Activated T-cell treated with anti-CD3 and anti-CD28 coated beads, Interleukin-2, amount 50 U/mL, for 24 hours (primary cell): ENCODE data around the gene KLK4.

Experiments
- DNase-seq: peaks from one replicate; pipeline ENCODE4 v3.0.0-alpha.2; 2020
- H3K27ac Mint-ChIP-seq: 2 replicates; pipeline ENCODE4 v1.8.0; 2020; ENCODE audit warnings: mild to moderate bottlenecking, mixed read lengths
- H3K27me3 Mint-ChIP-seq: 2 replicates; pipeline ENCODE4 v1.8.0; 2020; ENCODE audit warnings: mixed read lengths
- H3K36me3 Mint-ChIP-seq: 2 replicates; pipeline ENCODE4 v1.8.0; 2020; ENCODE audit warnings: low read depth, mixed read lengths
- H3K4me1 Mint-ChIP-seq: 2 replicates; pipeline ENCODE4 v1.8.0; 2020; ENCODE audit warnings: low read depth, mixed read lengths
- H3K4me3 Mint-ChIP-seq: 2 replicates; pipeline ENCODE4 v1.8.0; 2020; ENCODE audit warnings: mild to moderate bottlenecking, moderate library complexity, mixed read lengths
- H3K9me3 Mint-ChIP-seq: 2 replicates; pipeline ENCODE4 v1.8.0; 2020; ENCODE audit warnings: mixed read lengths

Gene KLK4, protein sequence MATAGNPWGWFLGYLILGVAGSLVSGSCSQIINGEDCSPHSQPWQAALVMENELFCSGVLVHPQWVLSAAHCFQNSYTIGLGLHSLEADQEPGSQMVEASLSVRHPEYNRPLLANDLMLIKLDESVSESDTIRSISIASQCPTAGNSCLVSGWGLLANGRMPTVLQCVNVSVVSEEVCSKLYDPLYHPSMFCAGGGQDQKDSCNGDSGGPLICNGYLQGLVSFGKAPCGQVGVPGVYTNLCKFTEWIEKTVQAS

GRCh38 chr19:50911206-50912101 lies at the start of gene KLK4:
TSS of gene KLK4 (minus strand) at chr19:50911395. CDS start at chr19:50910738, 657 bp downstream.
- Mint-ChIP-seq H3K4me1 (peaks cover 12% of the 10 kb centered on the region), H3K36me3 (no peaks in the 10 kb centered on the region), H3K27ac (no peak within 1 kb of the TSS), H3K4me3 (no peak within 1 kb of the TSS), H3K9me3 (no peaks in the 10 kb centered on the region), H3K27me3 (peaks cover 4% of the 10 kb centered on the region)
- DNase-seq: no peak

- H3K27ac Mint-ChIP-seq: no peak overlapping the region
- no peaks in the 10 kb centered on the region for H3K36me3 Mint-ChIP-seq
- H3K27me3 Mint-ChIP-seq: peaks cover 35% of the 10 kb centered on the region
- H3K4me1 Mint-ChIP-seq: no peaks in the 10 kb centered on the region
- no peak for DNase-seq
- H3K4me3 Mint-ChIP-seq: no peak overlapping the region
- H3K9me3 Mint-ChIP-seq: no peaks in the 10 kb centered on the region
Measured at GRCh38 chr19:50959731-50960500, 48.7 kb upstream of the KLK4 start.

DNA sequence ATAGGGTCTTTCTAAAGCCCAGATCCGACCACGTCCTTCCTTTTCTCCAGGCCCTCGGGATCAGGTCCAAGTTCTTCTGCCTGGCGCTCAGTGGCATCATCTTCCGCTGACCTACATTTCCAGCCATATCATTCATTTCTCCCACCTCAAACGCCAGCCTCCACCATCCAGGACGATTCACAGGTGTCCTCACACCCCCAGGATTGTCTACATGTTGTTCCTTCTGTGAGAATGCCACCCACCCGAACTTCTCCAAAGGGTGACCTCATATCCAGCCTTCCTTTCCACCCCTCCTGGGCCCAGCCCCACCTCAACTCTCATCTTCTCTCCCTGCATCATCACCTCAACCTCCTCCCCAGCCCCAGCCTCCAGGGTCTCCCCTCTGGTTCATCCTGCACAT lies 46.4 kb upstream of the KLK4 start:
- peaks cover 31% of the 10 kb centered on the region for H3K27me3 Mint-ChIP-seq
- H3K4me1 Mint-ChIP-seq: no peaks in the 10 kb centered on the region

DNA sequence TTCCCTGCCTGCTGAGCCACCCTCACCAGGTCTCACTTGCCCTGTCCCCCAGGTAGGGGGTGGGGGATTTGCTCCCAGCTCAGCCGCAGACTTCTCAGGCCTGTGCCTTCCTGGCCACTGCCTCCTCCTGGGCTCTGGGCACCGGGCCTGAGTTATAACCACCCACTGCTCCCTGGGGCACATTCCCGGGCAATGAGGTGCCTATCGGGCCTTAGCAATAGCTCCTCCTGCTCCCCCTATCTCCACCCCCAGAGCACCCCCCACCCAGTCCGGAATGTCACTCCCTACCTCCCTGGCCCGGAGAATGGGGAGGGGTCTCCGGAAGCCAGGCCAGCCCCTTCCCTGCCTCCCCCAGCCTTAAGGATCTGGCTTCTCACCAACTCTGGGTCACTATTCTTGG lies 41.7 kb upstream of the KLK4 start, which contains the start of gene KLK5:
TSS of gene KLK5 (minus strand) at position 129 of the 400 bp plus-strand sequence. CDS start 381 bp downstream, outside the sequence.
- Mint-ChIP-seq H3K36me3 (no peaks in the 10 kb centered on the region), H3K27ac (no peak within 1 kb of the TSS), H3K9me3 (no peaks in the 10 kb centered on the region), H3K4me1 (no peaks in the 10 kb centered on the region), H3K27me3 (peaks cover 37% of the 10 kb centered on the region), H3K4me3 (no peak within 1 kb of the TSS)
- DNase-seq: no peak

More for the DNA sequence above, 46.4 kb upstream of the KLK4 start:
- no peak overlapping the region for H3K4me3 Mint-ChIP-seq
- no peaks in the 10 kb centered on the region for H3K9me3 Mint-ChIP-seq
- DNase-seq: no peak
- no peaks in the 10 kb centered on the region for H3K36me3 Mint-ChIP-seq
- H3K27ac Mint-ChIP-seq: no peak overlapping the region

GRCh38 chr19:50949861-50950260 lies 38.7 kb upstream of the KLK4 start:
- Mint-ChIP-seq H3K9me3 (no peaks in the 10 kb centered on the region), H3K27me3 (peaks cover 32% of the 10 kb centered on the region), H3K27ac (no peak overlapping the region), H3K4me1 (no peaks in the 10 kb centered on the region), H3K4me3 (no peak overlapping the region), H3K36me3 (no peaks in the 10 kb centered on the region)
- no peak for DNase-seq

- Mint-ChIP-seq H3K27me3 (peaks cover 39% of the 10 kb centered on the region), H3K9me3 (no peaks in the 10 kb centered on the region), H3K4me1 (no peaks in the 10 kb centered on the region), H3K36me3 (no peaks in the 10 kb centered on the region), H3K27ac (no peak overlapping the region), H3K4me3 (no peak overlapping the region)
- DNase-seq: no peak
Measured at GRCh38 chr19:50947123-50947522, 35.9 kb upstream of the KLK4 start.

DNA sequence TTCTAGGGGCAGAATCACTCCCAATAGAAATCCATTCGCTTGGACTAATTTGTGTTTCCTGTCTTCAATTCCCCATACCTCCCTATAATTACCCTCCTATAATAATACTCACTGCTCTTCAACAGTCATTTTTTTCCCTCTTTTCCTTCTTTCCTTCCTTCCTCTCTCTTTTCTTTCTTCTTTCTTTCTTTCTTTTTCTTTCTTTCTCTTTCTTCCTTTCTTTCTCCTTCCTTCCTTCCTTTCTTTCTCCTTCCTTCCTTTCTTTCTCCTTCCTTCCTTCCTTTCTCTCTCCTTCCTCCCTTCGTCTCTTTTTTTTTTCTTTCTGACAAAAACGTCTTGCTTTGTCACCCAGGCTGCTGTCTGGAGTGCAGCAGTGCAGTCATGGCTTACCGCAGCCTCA lies 33.6 kb upstream of the KLK4 start:
- H3K4me1 Mint-ChIP-seq: no peaks in the 10 kb centered on the region
- no peak overlapping the region for H3K4me3 Mint-ChIP-seq
- DNase-seq: no peak
- peaks cover 28% of the 10 kb centered on the region for H3K27me3 Mint-ChIP-seq
- H3K27ac Mint-ChIP-seq: no peak overlapping the region
- no peaks in the 10 kb centered on the region for H3K9me3 Mint-ChIP-seq
- no peaks in the 10 kb centered on the region for H3K36me3 Mint-ChIP-seq

DNA sequence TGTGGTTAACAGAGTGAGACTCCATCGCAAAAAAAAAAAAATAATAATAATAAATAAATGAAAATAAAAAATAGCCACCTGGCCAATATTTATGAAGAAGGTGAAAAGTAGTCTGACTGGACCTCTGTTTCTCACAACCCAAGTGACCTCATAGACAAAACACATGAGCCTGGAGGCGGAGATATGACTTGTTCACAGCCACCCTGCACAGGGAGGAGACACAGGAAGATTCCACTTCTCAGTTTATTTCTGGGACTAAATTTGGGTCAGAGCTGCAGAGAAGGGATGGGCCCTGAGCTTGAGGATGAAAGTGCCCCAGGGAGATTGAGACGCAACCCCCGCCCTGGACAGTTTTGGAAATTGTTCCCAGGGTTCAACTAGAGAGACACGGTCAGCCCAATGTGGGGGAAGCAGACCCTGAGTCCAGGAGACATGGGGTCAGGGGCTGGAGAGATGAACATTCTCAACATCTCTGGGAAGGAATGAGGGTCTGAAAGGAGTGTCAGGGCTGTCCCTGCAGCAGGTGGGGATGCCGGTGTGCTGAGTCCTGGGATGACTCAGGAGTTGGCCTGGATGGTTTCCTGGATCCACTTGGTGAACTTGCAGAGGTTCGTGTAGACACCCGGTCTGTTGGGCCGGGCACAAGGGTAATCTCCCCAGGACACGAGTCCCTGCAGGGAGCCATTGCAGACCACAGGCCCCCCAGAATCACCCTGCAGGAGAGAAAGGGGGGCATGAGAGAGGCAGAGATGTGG lies 32.1 kb upstream of the KLK4 start:
- Mint-ChIP-seq H3K36me3 (no peaks in the 10 kb centered on the region), H3K4me3 (no peak overlapping the region)

GRCh38 chr19:50939596-50939995 lies 28.4 kb upstream of the KLK4 start:
- H3K27ac Mint-ChIP-seq: no peak overlapping the region
- no peak for DNase-seq
- no peaks in the 10 kb centered on the region for H3K36me3 Mint-ChIP-seq
- H3K4me1 Mint-ChIP-seq: no peaks in the 10 kb centered on the region
- peaks cover 46% of the 10 kb centered on the region for H3K27me3 Mint-ChIP-seq
- peaks cover 5% of the 10 kb centered on the region for H3K9me3 Mint-ChIP-seq
- H3K4me3 Mint-ChIP-seq: no peak overlapping the region

More for the DNA sequence above, 32.1 kb upstream of the KLK4 start:
- Mint-ChIP-seq H3K27ac (no peak overlapping the region), H3K4me1 (no peaks in the 10 kb centered on the region), H3K9me3 (peaks cover 5% of the 10 kb centered on the region), H3K27me3 (peaks cover 30% of the 10 kb centered on the region)
- DNase-seq: no peak

- DNase-seq: no peak
- Mint-ChIP-seq H3K4me1 (no peaks in the 10 kb centered on the region), H3K9me3 (no peaks in the 10 kb centered on the region), H3K4me3 (no peak overlapping the region), H3K36me3 (no peaks in the 10 kb centered on the region), H3K27ac (no peak overlapping the region), H3K27me3 (peaks cover 58% of the 10 kb centered on the region)
Measured at GRCh38 chr19:50933640-50934039, 22.4 kb upstream of the KLK4 start.

DNA sequence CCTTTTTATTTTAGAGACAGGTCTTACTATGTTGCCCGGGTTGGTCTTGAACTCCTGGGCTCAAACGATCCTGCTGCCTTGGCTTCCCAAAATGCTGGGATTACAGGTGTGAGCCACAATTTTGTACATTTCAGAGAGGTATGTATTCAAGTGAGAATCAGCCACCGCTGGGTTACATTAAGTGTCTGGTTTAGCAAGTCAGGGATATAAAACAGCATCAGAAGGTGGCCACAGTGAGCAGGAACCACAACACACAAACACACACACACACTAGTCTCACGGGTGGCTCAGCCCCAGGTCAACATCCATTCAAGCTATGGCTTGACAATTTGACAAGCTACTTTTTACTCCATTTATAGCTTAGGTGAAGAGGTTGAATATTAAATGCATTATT lies 21.5 kb upstream of the KLK4 start:
- no peaks in the 10 kb centered on the region for H3K4me1 Mint-ChIP-seq
- H3K36me3 Mint-ChIP-seq: no peaks in the 10 kb centered on the region
- no peak for DNase-seq
- H3K4me3 Mint-ChIP-seq: no peak overlapping the region
- H3K27me3 Mint-ChIP-seq: peaks cover 66% of the 10 kb centered on the region
- no peaks in the 10 kb centered on the region for H3K9me3 Mint-ChIP-seq
- H3K27ac Mint-ChIP-seq: no peak overlapping the region

- H3K9me3 Mint-ChIP-seq: no peaks in the 10 kb centered on the region
- H3K4me3 Mint-ChIP-seq: no peak overlapping the region
- no peak for DNase-seq
- peaks cover 66% of the 10 kb centered on the region for H3K27me3 Mint-ChIP-seq
- no peaks in the 10 kb centered on the region for H3K36me3 Mint-ChIP-seq
- no peak overlapping the region for H3K27ac Mint-ChIP-seq
- H3K4me1 Mint-ChIP-seq: no peaks in the 10 kb centered on the region
Measured at GRCh38 chr19:50932018-50932689, 21.0 kb upstream of the KLK4 start.

DNA sequence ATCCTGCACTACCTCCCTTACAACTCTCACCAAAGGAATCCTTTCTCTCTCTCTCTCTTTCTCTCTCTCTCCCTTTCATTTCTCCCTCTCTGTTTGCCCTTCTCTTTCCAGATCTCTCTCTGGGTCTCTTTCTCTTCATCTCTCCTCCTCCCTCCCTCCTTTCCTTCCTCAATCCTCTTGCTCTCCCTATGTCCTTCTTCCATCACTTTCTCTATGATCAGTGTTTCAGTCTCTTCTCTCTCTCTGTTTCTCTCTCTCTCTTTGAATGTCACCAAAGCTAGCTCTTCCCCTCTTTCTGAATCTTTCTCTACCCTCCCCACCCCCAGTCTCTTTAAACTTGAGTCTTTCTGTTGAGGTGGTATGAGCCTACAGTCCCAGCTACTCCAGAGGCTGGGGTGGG lies 19.8 kb upstream of the KLK4 start:
- Mint-ChIP-seq H3K36me3 (no peaks in the 10 kb centered on the region), H3K27me3 (peaks cover 61% of the 10 kb centered on the region), H3K4me3 (no peak overlapping the region), H3K27ac (no peak overlapping the region), H3K4me1 (no peaks in the 10 kb centered on the region), H3K9me3 (no peaks in the 10 kb centered on the region)
- no peak for DNase-seq
